Medulla oblongata (tissue), 1 donor: Measurements from ENCODE around the gene RBM15B.
A peak's percentile ranks its signal among the peaks of the same experiment; 100 is the strongest.
"Not testable (repeated sequence)": the region's sequence is repeated elsewhere in the genome, so short reads cannot be mapped to it uniquely, and the experiment has no call there.

ENCODE experiments used
- DNase-seq: peaks from one replicate; pipeline ENCODE4 v3.0.0-alpha.2; 2015; ENCODE audit errors: extremely low spot score

The RBM15B gene

GRCh38 chr3:51378065-51378464 lies 13.0 kb upstream of the RBM15B start:
- DNase-seq: no peak

- no peak for DNase-seq
Measured at GRCh38 chr3:51378726-51379125, 12.4 kb upstream of the RBM15B start.

GRCh38 chr3:51379301-51379700 lies 11.8 kb upstream of the RBM15B start:
- no peak for DNase-seq

- no peak for DNase-seq
Measured at GRCh38 chr3:51379746-51380455, 11.2 kb upstream of the RBM15B start.

- DNase-seq: no peak
Measured at GRCh38 chr3:51380601-51381332, 10.3 kb upstream of the RBM15B start.

GRCh38 chr3:51381333-51381705 lies 9.8 kb upstream of the RBM15B start:
- no peak for DNase-seq

GRCh38 chr3:51382076-51382745 lies 8.9 kb upstream of the RBM15B start:
- no peak for DNase-seq

- no peak for DNase-seq
Measured at GRCh38 chr3:51382947-51383578, 8.0 kb upstream of the RBM15B start.

- DNase-seq: no peak
Measured at GRCh38 chr3:51384055-51384725, 6.9 kb upstream of the RBM15B start.

GRCh38 chr3:51384726-51385473 lies 6.2 kb upstream of the RBM15B start, which contains the start of gene MANF:
MANF (plus strand) TSS chr3:51385291; CDS start chr3:51385343, 52 bp downstream.
- peak; percentile 99 for DNase-seq

- DNase-seq: no peak
Measured at GRCh38 chr3:51385621-51386091, 5.4 kb upstream of the RBM15B start.

GRCh38 chr3:51386159-51386851 lies 4.8 kb upstream of the RBM15B start:
- DNase-seq: no peak

- no peak for DNase-seq
Measured at GRCh38 chr3:51386852-51387229, 4.2 kb upstream of the RBM15B start.

GRCh38 chr3:51387281-51387680 lies 3.8 kb upstream of the RBM15B start:
- not testable (repeated sequence) for DNase-seq

- no peak for DNase-seq
Measured at GRCh38 chr3:51388286-51389029, 2.6 kb upstream of the RBM15B start.

GRCh38 chr3:51389423-51390183 lies 1.5 kb upstream of the RBM15B start:
- DNase-seq: peak; percentile 58

- DNase-seq: no peak
Measured at GRCh38 chr3:51390246-51391074, 625 bp upstream of the RBM15B start.
